Hypothalamus (tissue), 51 donors: ENCODE results near the gene NYNRIN.
A peak's percentile ranks its signal among the peaks of the same experiment; 100 is the strongest.

Experiments
- DNase-seq, 51 donors: peaks; one replicate each; lab custom pipeline; 2025; lab: John Stamatoyannopoulos, UW

Gene NYNRIN

DNA sequence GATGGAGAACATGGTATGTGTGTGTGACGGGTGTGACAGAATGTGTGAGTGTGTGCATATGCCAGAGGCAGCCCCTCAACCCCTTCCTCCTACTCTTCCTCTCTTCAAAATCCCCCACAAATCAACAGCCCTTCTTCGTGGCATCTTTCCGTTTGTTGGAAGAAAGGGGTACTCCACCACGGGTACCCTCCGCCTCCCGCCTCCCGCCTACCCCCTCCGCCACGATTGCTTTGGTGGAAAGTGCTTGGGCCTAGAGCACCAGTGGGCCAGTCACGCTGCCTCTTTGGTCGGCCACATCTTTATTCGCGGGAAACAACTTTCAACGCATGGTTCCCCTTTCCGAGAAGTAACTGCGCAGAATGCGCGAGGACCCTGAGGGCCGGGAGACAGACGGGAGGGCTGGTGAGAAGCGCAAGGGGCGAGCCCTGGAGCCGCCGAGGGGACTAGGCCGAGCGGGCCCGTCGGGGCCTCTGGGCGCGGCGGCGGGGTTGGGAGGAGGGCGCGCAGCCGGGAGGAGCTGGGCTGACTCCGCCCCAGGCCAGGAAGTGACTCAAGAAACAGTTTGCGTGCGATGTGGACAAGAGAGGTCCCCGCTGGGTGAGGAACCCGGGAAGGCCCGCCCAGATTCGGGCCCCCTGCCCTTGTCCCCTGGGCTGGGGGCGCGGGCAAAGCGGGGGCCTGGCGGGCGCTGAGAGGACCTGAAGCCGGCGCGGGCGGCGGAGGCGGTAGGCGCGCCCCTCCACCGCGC, 30.8 kb downstream of the NYNRIN start, which contains the start of the genes CBLN3 and KHNYN:
CBLN3 (minus strand) TSS at position 274 of the 748 bp plus-strand sequence. CDS start 614 bp downstream, outside the sequence.
KHNYN (plus strand) TSS at position 560 of the 748 bp plus-strand sequence. CDS start 777 bp downstream, outside the sequence.
- DNase-seq: peak in 49 of 51 donors; percentile 33 to 86 (median 73)

DNA sequence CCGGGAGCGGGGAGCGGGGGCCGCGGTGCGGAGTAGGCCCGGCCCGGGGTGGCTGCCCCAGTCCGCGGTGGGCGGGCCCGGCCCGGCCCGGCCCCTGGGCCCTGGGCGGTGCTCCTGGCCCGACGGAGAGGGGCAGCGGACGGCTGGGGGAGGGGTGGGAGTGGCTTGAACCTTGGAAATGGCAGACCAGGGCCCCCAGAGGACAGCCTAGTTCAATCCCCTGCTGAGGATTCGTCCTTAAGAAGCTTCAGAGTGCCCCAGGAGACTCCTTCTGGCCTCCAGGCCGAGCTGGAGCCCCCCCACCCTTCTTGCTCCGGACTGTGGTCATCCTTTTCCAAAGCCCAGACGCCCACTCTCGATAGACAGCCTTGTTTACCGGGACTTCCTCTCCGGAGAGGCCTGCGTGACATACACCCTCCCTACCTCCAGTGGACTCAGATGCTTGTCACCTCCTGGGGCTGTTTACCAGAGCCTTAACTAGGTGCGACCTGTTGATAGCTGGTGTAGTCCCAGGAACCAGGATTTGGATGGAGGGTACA, 31.4 kb downstream of the NYNRIN start:
- peak in 35 of 51 donors; percentile 23 to 86 (median 61) for DNase-seq

DNA sequence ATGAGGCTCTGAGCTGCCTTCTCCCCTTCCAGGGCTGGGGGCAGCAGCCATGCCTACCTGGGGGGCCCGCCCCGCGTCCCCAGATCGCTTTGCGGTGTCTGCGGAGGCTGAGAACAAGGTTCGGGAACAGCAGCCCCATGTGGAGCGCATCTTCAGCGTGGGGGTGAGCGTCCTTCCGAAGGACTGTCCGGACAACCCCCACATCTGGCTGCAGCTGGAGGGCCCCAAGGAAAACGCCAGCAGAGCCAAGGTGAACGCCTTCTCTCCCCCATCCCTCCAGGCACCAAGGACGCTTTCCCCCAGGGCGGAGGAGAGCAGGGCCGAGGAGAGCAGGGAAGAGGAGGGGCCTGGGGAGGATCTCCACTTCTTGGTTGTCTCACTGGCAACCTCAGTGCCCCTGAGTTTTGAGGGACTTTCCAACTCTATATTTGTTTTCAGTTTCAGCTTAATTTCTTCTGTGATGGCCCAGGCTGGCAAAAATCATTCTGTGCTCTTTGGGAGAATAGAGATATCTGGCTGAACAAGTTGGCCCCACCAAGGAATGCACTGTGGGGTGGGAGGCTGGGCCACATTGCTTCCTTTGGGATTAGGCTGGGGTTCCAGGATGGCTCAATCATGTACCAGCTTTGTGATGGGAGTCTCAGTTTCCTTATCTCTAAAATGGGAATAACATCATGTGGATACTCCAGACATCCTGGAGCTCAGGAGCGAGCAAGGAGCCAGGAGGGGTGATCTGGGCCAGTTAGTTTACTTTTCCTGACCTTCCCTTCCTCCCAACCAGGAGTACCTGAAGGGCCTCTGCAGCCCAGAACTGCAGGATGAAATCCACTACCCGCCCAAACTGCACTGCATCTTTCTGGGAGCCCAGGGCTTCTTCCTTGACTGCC, 32.1 kb downstream of the NYNRIN start:
- DNase-seq: no peak

DNA sequence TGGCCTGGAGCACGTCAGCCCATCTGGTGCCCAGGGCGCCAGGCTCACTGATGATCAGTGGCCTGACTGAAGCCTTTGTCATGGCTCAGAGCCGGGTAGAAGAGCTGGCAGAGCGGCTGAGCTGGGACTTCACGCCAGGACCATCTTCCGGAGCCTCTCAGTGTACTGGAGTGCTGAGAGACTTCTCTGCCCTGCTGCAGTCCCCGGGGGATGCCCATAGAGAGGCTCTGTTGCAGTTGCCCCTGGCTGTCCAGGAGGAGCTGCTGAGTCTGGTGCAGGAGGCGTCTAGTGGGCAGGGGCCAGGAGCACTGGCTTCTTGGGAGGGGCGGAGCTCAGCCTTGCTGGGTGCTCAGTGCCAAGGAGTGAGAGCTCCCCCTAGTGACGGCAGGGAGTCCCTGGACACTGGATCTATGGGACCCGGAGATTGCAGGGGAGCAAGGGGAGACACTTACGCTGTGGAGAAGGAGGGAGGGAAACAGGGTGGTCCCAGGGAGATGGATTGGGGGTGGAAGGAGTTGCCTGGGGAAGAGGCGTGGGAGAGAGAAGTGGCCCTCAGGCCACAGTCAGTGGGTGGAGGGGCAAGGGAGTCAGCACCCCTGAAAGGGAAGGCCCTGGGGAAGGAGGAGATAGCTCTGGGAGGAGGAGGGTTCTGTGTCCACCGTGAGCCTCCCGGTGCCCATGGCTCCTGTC, 32.9 kb downstream of the NYNRIN start:
- DNase-seq: peak in 47 of 51 donors; percentile 10 to 85 (median 53)

DNA sequence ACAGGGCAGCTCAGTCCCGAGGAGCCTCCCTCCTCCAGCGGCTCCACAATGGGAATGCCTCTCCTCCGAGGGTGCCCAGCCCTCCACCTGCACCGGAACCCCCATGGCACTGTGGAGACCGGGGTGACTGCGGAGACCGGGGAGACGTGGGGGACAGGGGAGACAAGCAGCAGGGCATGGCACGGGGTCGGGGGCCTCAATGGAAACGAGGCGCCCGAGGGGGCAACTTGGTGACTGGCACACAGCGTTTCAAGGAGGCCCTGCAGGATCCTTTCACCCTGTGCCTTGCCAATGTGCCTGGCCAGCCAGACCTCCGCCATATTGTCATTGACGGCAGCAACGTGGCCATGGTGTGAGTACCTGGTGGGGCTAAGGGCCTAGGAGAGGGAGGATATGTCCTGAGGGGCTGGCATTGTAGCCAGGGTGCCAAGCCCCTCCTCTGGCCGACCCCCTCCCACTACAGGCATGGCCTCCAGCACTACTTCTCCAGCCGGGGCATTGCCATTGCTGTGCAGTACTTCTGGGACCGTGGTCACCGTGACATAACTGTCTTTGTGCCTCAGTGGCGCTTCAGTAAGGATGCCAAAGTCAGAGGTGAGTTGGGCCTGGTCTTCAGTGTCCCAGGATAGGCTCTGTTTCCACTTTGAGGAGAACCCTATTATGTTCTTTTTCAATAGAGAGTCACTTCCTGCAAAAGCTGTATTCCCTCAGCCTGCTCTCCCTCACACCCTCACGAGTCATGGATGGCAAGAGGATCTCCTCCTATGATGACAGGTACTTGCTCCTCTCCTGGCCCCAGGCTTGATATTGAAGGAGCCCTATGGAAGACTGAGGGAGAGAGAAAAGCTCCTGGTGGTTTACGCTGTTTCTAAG, 33.7 kb downstream of the NYNRIN start:
- no peak for DNase-seq

DNA sequence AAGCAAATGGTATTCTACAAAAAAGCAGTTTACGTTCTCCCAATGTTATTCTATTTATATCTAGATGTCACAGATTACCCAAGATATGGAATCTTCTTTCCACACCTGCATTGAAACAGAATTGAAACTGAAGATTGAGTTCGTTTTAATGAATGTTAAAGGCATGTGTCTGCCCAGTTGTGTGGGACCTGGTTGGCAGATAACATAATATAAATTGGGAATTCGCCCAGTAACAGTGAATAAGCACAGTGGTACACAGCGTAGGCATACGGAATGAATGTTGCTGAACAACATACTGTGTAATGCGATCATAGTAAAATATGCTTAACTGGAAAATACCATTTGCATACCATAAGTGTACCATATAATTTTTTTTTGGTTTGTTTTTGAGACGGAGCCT, 35.2 kb downstream of the NYNRIN start:
- DNase-seq: no peak

DNA sequence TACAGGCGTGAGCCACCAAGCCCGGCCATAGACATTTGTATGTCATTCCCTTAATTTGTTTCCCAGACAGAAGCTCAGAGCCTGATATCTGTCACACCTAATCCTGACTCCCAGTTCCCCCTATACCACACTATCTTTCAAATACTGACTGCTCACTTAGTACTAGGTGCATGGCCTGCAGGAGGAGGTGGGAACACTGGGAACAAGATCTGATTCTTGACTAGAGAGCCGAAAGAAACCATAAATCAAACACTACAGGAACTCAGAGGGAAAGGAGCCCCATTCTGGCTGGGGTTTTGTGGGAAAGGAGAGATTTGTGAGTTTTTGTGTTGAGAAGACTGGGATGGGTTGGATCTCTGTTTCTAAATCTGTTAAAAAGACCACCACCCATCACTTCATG, 35.9 kb downstream of the NYNRIN start:
- no peak for DNase-seq

DNA sequence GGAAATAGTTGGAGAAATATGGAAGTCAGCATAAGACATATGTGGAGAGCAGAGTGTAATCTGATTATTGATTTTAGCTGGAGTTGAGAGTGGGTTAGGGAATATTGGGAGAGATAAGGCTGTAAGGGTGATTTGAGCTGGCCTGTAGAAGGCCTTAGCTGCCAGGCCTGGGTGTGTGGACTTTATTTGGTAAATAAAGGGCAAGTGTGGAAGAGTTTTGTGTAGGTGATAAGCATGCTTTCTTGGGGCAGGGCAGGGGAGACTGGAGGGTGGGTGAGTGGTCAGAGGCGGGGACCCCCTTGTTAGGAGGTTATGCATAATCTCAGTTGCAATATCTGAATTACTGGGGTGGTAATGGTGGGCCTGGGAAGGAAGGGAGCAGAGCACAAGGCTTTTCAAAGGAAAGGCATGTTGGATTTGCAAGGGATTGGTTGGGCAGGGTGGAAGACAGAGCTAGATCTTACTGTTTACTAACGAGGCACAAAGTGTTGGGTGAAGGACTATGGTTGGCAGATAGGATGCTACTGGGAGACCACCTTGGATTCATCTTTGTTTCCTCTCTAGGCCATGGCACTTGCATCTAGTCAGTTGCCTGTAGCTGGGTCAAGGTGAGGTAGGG, 36.5 kb downstream of the NYNRIN start:
- no peak for DNase-seq

DNA sequence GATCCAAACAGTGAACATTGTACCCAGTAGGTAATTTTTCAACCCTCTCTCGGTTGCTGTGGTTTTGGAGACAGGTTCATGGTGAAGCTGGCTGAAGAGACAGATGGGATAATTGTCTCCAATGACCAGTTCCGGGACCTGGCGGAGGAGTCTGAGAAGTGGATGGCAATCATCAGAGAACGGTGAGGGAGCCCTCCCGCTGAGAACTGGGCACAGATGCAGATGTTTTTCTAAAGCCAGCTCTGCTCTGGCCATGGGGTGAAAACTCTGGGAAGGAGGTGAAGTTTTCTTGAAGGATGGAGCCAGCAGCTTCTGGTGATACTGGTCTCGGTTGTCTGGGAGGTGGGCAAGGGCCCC, 37.2 kb downstream of the NYNRIN start:
- no peak for DNase-seq

DNA sequence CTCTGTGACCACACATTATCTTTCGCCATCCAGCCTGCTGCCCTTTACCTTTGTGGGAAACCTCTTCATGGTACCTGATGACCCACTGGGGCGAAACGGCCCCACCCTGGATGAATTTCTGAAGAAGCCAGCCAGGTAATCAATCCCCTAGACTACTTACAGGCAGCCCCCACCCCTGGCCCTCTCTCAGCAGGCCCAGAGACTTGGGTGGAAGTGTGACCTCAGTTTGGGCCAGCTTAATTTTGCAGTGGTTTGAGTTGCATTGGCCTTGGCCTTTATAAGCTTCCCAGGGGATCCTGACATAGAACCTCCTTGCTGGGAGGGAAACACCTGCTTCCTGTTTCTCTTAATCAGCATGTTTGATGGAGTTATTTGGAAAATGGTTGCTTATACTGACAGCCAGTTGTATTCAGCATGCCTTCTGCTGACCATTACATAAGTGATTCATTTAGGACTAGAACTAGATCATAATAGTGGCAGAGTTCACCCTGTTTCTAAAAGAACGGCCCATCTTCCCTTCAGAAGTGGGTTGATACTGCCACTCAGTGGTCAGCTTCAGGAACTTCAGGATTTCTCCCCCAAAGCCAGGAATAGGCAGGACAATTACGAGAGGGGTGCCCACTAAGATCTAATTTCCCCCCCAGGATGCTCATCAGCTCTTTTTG, 37.7 kb downstream of the NYNRIN start:
- peak in 21 of 51 donors; percentile 2 to 63 (median 29) for DNase-seq

DNA sequence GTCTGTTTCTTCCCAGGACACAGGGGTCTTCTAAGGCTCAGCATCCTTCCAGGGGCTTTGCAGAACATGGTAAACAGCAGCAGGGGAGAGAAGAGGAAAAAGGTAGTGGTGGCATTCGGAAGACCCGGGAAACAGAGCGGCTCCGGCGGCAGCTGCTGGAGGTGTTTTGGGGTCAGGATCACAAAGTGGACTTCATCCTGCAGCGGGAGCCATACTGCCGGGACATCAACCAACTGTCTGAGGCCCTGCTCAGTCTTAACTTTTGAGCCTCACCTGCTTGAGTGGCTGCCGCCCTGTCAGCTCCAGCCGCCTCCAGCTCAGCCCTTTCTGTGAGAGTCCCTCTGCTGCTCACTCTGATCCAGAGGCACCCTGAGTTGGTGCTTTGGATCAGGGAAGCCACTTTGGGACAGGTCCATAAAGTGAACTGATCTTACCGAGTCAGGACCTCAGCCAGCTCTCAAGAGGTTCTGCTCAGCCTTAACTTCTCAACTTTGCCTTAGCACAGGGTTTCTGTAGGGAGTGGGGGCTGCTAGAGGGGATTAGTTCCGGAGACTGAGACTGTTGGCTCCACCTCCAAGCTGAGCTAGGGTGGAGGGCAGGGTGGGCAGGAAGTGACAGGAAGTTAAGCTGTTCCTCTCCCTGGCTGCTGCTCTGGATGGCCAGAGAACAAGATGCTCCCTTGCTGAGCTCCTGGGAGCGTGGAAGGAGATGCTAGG, 38.4 kb downstream of the NYNRIN start:
- DNase-seq: no peak

DNA sequence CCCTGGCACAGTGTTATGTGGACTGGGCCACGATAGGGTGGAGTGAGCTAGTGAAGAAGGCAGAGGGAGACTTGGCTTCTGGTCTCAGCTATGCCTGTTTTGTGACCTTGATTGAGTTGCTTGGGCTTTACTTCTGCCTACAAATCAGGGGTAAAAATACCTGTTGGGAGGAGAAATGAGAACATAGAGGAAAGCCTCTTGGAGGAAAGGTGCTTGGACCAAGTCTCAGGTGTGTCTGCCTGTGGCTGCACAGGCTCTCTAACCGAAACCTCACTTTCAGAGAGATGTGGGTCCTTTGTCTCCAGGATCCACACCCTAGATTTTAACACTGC, 38.9 kb downstream of the NYNRIN start:
- no peak for DNase-seq

DNA sequence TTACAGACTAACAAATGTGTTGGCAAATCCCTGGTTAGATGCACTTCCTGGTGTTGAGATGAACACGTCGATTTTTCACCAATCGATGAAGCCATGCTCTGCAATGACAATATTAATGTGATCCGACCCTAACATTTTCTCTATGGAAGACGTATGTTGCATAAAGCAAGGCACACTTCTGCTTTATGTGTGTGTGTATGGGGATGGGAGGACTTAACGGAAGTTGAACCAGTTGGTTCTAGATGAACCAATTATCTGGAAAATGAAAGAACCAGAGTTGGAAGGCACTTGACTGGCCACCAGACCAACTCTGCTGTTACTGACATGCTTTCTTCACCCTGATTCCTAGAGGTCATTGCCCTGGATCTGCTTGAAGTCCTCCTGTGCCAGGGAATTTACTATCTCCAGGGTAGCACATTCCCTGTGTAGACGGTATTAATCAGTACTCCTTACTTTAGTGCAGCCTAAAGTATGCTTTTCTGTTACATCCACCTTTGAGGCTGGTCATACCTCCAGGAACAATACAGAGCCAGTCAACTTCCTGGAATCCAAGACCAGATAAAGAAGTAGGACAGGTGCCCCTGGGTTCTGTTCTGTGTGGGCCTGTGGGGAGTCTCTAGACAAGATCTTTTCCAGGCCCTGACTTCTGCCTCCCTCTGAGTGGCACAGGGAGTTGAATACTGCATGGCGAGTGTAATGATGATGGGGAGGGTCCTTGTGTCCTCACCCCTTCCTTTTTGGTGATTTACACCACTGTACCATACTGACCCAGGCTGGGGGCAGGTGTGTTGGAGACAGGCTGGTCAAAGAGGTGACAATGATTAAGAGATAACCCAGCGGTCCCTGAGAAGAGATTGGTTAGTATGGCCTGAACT, 39.7 kb downstream of the NYNRIN start:
- DNase-seq: no peak

DNA sequence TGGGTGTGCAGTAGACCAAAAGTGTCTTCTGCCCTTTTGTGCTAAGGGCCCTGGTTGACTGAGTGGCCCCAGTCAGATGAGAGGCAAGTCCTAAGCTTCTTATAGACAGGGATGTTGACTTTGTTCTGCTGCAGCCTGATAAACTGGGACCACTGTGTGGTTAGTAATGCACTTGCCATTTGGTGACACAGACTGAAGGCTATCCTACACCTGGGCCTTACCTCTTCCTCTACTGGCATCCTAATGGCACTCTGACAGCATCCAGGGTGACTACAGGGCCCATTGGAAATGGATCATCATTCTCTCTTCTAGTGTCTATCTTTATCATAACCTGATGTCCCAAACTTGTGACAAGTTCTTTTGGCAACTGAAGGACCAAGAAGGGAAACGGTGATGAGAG, 40.5 kb downstream of the NYNRIN start:
- no peak for DNase-seq

DNA sequence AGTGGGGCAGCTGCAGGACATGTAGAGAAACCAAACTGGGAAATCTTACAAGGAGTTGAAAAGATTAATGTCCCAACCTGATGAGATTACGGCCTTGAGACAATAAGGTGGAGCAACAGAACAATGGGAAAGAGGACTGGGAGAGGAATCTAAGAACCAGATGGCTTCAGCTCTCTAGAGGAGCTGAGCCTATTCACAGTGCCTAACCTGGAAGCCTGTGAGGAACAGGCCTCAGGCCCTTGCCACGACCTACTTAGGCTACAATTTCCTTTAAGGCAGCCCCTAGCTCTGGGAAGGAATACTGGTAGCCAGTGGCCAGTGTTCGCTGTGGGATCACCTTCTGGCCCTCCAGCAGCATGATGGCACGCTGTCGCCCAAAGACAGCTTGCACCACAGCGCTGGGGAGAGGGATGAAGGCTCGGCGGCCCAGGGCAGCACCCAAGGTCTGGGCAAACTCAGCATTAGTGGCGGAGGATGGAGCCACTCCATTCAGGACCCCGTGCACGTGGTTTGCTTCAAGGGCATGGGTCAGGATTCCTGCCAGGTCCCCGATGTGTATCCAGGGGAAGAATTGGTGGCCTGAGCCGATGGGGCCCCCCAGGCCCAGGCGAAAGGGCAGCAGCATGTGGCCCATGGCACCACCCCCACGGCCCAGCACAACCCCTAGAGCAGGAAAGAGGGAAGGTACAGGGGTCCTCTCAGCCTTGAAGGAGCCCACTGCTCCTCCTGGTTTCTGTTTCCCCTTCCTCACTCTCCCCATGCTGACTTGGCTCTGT, 41.2 kb downstream of the NYNRIN start:
- DNase-seq: no peak

DNA sequence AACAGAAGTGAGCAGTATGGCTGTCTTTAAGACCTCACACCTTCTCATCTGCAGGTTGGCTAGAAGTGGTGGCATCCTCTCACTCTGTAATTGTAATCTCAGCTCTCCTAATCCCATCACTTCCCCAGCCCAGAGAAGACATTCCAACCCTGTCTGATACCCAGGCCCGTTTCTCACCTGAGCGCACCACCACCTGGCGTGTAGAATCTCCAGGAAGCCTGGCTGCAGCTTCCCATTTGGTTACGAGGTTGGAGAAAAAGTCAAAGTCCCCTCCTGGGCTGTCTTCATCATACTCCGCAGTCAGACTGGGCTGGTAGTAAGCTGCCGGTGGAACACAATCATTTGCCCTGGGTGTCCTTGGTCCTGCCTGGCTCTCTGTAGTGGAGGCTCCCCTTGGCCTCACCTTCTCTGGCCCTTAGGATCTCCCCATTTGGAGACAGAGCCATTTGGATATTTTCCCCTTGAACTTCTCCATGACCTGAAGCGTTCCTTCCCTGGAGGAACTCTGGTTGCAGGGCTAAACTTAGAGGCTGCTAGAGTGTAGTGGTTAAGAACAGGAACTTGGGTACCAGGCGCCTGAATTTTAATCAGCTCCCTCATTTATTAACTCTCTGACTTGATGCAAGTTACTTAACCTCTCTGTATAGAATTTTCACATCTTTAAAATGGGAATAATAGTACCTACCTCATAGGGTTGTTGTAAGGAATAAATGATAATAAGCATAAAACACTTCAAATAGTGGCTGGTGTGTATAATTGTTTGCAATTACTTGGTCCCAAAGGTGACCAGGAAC, 42.0 kb downstream of the NYNRIN start:
- DNase-seq: no peak
